ENCODE results near the gene AFAP1. TPM values are rescaled to one million over a fixed set of nuclear protein-coding genes. Genes with fewer than 3 reads are reported as not detected.
A peak's percentile ranks its signal among the peaks of the same experiment; 100 is the strongest.

The AFAP1 gene
- total and polyA plus RNA-seq, 8 donors, result 23.6 to 31.4 (median 27.4) TPM

- no peak overlapping the region for H3K27ac ChIP-seq
- ATAC-seq (no peak), DNase-seq (peak in 1 of 4 donors; percentile 35)
- H3K4me1 ChIP-seq, result peaks cover 0 to 9% of the 10 kb centered on the region in 2 donors
- H3K36me3 ChIP-seq, result no peaks in the 10 kb centered on the region
- H3K9me3 ChIP-seq, result no peaks in the 10 kb centered on the region
- TF ChIP-seq CTCF (IDR thresholded peaks at IDR 0.05), result no peak
- no peak overlapping the region for H3K4me3 ChIP-seq
- no peaks in the 10 kb centered on the region for H3K27me3 ChIP-seq
- intact Hi-C loops (cut with DNase I), result no loop called here
Observed at GRCh38 chr4:7901311-7901885, 38.3 kb downstream of the AFAP1 start.

- intact Hi-C loops (cut with DNase I), result no loop called here
- DNase-seq (peak in 1 of 4 donors; percentile 40), ATAC-seq (no peak)
- Histone ChIP-seq H3K4me1 (peaks cover 0 to 9% of the 10 kb centered on the region in 2 donors), H3K4me3 (no peak overlapping the region), H3K27ac (no peak overlapping the region), H3K27me3 (no peaks in the 10 kb centered on the region), H3K36me3 (no peaks in the 10 kb centered on the region), H3K9me3 (no peaks in the 10 kb centered on the region)
- TF ChIP-seq CTCF (IDR thresholded peaks at IDR 0.05), result no peak
Observed at GRCh38 chr4:7900334-7900909, 39.2 kb downstream of the AFAP1 start.

- H3K9me3 ChIP-seq, result no peaks in the 10 kb centered on the region
- TF ChIP-seq CTCF (IDR thresholded peaks at IDR 0.05), result no peak
- intact Hi-C loops (cut with DNase I), result no loop called here
- H3K27me3 ChIP-seq, result no peaks in the 10 kb centered on the region
- H3K4me1 ChIP-seq, result peaks cover 0 to 2% of the 10 kb centered on the region in 2 donors
- DNase-seq (no peak), ATAC-seq (no peak)
- H3K36me3 ChIP-seq, result no peaks in the 10 kb centered on the region
- no peak overlapping the region for H3K27ac ChIP-seq
- H3K4me3 ChIP-seq, result no peak overlapping the region
Observed at GRCh38 chr4:7899184-7899869, 40.3 kb downstream of the AFAP1 start.

GRCh38 chr4:7898385-7898784 lies 41.3 kb downstream of the AFAP1 start:
- no peak for TF ChIP-seq CTCF (IDR thresholded peaks at IDR 0.05)
- Histone ChIP-seq H3K4me1 (no peaks in the 10 kb centered on the region), H3K27me3 (no peaks in the 10 kb centered on the region), H3K4me3 (no peak overlapping the region), H3K27ac (no peak overlapping the region), H3K36me3 (no peaks in the 10 kb centered on the region), H3K9me3 (no peaks in the 10 kb centered on the region)
- DNase-seq (no peak), ATAC-seq (no peak)
- intact Hi-C loops (cut with DNase I), result no loop called here

- no peak for TF ChIP-seq CTCF (IDR thresholded peaks at IDR 0.05)
- no peaks in the 10 kb centered on the region for H3K27me3 ChIP-seq
- H3K9me3 ChIP-seq, result no peaks in the 10 kb centered on the region
- no peaks in the 10 kb centered on the region for H3K4me1 ChIP-seq
- H3K36me3 ChIP-seq, result no peaks in the 10 kb centered on the region
- intact Hi-C loops (cut with DNase I), result no loop called here
- no peak for DNase-seq
- H3K4me3 ChIP-seq, result no peak overlapping the region
- no peak overlapping the region for H3K27ac ChIP-seq
- ATAC-seq, result no peak
Observed at GRCh38 chr4:7897811-7898210, 41.9 kb downstream of the AFAP1 start.

Data from left lung (tissue), 10 donors.